ENCODE measurements around the gene PLPP1.

- TF ChIP-seq POLR2AphosphoS5 (IDR thresholded peaks at IDR 0.05; ENCODE audit: low read depth, low read length) (no peak), CTCF (IDR thresholded peaks at IDR 0.05; ENCODE audit: control extremely low read depth in 1 of 3, insufficient read depth in 1 of 3, low read depth in 1 of 3, low read length in 3 of 3) (no peak)
Measured at GRCh38 chr5:55583578-55583977, 48.8 kb upstream of the PLPP1 start.

Measured in H1 (cell line).